ENCODE data around the gene NUB1. TPM values are rescaled to one million over a fixed set of nuclear protein-coding genes. Genes with fewer than 3 reads are reported as not detected.

The NUB1 gene
- total and polyA plus RNA-seq, 12 donors = 22.5 to 127 (median 48.6) TPM

DNA sequence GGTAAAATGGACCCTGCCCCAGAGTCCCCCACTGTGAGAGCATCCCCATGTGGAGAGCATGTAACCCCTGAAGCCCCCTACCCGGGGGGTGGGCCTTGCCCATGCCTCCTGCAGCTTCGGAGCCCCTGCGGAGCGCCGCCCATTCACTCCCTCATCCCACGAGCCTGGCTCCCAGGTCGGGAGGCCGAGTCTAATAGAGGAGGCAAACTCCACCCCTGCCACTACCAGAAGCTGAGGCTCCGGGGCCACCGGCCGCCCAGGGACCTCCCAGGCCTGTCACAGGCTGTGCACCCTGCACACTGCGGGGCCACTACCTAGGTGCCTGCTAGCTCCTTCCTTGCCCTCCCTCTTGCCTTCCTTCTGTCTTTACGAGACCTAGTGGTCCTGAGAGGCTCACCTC is 50.8 kb downstream of the NUB1 start:
- intact Hi-C loops (cut with DNase I) = no loop called here
- DNase-seq = no peak
- WGBS, 4 donors = 82 to 100% (median 87%) methylated on average over 2 to 13 of the region's 13 CpGs

DNA sequence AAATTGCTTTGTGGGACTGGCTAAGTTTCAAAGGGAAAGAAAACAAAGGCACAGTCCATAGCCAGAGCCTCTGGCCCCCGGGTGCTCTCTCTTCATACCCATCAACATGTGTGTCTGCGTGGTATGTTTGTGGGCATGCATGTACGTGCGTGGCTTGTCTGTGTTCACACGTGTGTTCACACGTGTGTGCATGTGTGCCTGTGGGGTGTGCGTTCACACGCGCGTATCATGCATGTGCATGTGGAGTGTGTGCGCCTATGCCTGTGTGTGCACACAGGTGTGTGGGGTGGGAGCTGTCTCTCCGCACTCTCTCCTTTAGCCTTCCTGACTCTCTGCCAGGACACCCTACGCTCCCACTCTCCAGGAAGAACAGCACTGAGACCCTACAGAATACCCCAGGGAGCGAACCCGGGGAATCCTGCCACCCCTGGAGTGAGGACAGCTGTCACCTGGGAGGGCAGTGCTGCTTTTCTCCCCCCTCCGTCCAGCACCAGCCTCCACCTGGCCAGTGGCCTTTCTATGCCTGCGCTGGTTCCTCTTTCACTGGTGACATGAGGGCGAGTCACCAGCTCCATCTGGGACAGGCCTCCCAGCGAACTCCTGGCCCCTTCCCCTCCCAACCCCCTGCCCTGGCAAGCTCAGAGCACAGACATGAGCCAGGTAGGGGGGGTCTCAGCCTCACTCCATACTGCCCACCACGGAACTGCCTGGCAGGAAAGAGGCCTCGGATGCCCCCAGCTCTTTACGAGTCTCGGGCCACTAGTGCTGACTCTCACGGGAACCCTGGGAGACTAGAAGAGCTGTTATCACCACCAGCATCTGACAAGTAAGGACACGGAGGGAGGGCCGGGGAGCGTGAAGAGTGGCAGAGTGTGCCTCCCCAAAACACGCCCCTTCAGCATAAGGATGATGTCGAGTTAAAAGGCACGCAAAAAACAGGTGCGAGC is 51.7 kb downstream of the NUB1 start:
- TF ChIP-seq POLR2A (IDR thresholded peaks at IDR 0.05) = no peak
- TF ChIP-seq, protein P1, sequence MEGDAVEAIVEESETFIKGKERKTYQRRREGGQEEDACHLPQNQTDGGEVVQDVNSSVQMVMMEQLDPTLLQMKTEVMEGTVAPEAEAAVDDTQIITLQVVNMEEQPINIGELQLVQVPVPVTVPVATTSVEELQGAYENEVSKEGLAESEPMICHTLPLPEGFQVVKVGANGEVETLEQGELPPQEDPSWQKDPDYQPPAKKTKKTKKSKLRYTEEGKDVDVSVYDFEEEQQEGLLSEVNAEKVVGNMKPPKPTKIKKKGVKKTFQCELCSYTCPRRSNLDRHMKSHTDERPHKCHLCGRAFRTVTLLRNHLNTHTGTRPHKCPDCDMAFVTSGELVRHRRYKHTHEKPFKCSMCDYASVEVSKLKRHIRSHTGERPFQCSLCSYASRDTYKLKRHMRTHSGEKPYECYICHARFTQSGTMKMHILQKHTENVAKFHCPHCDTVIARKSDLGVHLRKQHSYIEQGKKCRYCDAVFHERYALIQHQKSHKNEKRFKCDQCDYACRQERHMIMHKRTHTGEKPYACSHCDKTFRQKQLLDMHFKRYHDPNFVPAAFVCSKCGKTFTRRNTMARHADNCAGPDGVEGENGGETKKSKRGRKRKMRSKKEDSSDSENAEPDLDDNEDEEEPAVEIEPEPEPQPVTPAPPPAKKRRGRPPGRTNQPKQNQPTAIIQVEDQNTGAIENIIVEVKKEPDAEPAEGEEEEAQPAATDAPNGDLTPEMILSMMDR (IDR thresholded peaks at IDR 0.05) = no peak
- WGBS, 4 donors = 73 to 77% (median 74%) methylated on average over 25 to 31 of the region's 31 CpGs
- DNase-seq = no peak
- no peak overlapping the region for H3K4me3 ChIP-seq
- H3K27ac ChIP-seq = no peak overlapping the region
- no peaks in the 10 kb centered on the region for H3K36me3 ChIP-seq (replicated peaks in 1 of 2)
- H3K9me3 ChIP-seq (replicated peaks in 1 of 3) = no peaks in the 10 kb centered on the region
- intact Hi-C loops (cut with DNase I) = no loop called here
- no peaks in the 10 kb centered on the region for H3K27me3 ChIP-seq
- no peaks in the 10 kb centered on the region for H3K4me1 ChIP-seq (replicated peaks in 1 of 2)

More for the DNA sequence above, 50.8 kb downstream of the NUB1 start:
- TF ChIP-seq POLR2A (IDR thresholded peaks at IDR 0.05) = no peak
- TF ChIP-seq, protein P1 (IDR thresholded peaks at IDR 0.05) = no peak
- Histone ChIP-seq H3K4me3 (no peak overlapping the region), H3K9me3 (replicated peaks in 1 of 3) (no peaks in the 10 kb centered on the region), H3K27me3 (no peaks in the 10 kb centered on the region), H3K36me3 (replicated peaks in 1 of 2) (no peaks in the 10 kb centered on the region), H3K27ac (no peak overlapping the region), H3K4me1 (replicated peaks in 1 of 2) (no peaks in the 10 kb centered on the region)

DNA sequence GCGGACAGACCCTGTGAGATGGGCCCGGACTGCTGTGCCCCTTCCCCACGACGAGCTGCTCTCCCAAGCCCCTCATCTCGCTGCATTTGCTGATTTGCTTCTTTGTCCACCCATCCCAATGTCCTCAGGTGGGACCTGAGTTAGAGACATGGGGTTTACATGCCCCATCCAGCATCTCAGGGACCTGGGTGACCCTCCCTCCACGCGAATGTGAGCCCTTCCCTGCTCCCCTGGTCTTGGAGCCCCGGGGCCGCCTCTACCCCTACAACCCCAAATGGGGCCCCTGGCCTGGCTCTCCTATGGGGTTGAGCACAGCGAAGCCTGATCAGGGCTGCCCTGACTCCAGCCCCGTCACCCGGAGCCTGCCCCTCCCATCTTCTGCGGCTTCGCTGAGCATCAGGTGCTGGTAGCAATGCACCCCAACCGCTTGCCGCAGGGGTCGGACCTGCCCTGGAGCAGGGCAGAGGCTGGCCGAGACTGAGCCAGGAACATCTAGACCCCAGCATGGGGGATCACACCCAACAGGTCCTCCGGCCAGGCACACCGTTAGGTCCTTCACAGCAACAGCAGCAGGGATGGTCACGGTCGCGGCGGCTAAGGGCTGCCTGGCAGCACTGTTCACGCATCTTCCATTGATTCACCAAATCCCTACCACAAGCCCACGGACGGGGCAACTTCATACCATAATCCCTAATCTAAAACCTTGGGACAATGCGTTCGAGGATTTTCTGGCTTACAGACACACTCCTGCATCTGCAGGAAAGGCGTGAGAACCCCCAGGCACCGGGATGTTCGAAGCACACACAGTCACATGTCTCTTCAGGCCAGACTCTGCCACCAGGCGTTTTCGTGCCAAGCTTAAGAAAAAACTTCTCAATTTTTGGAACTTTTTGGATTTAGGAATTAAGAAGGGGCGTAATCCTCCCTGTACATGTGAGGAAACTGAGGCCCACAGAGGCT is 52.7 kb downstream of the NUB1 start:
- Histone ChIP-seq H3K4me1 (replicated peaks in 1 of 2) (no peaks in the 10 kb centered on the region), H3K27ac (no peak overlapping the region), H3K9me3 (replicated peaks in 1 of 3) (no peaks in the 10 kb centered on the region), H3K4me3 (no peak overlapping the region), H3K36me3 (replicated peaks in 1 of 2) (no peaks in the 10 kb centered on the region), H3K27me3 (no peaks in the 10 kb centered on the region)
- 84 to 92% (median 89%) methylated on average over 29 to 35 of the region's 35 CpGs for WGBS, 4 donors
- TF ChIP-seq, protein P1 (IDR thresholded peaks at IDR 0.05) = no peak
- no peak for TF ChIP-seq POLR2A (IDR thresholded peaks at IDR 0.05)
- intact Hi-C loops (cut with DNase I) = no loop called here
- no peak for DNase-seq

DNA sequence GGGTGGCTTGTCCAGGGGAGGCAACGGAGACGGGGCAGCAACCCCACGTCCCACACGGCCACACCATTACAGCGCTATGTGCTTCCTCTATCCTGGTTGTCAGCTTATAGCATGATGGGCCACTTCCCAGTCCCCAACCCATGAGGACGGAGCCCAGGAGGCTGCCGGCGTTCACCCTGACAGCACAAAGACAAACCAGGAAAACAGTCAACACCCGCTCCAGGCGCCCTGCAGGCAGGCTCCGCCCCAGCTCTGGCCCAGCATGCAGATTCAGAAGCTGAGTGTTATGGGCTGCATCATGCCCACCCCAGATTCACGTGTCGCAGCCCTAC is 53.4 kb downstream of the NUB1 start:
- H3K27me3 ChIP-seq = no peaks in the 10 kb centered on the region
- intact Hi-C loops (cut with DNase I) = no loop called here
- WGBS, 4 donors = 85 to 91% (median 87%) methylated on average over 11 to 13 of the region's 13 CpGs
- no peaks in the 10 kb centered on the region for H3K9me3 ChIP-seq (replicated peaks in 1 of 3)
- TF ChIP-seq POLR2A (IDR thresholded peaks at IDR 0.05) = no peak
- TF ChIP-seq, protein P1 (IDR thresholded peaks at IDR 0.05) = no peak
- no peak overlapping the region for H3K4me3 ChIP-seq
- no peaks in the 10 kb centered on the region for H3K4me1 ChIP-seq (replicated peaks in 1 of 2)
- no peaks in the 10 kb centered on the region for H3K36me3 ChIP-seq (replicated peaks in 1 of 2)
- no peak overlapping the region for H3K27ac ChIP-seq
- no peak for DNase-seq
